ENCODE results near the gene AKAP8. TPM values are rescaled to one million over a fixed set of nuclear protein-coding genes. Genes with fewer than 3 reads are reported as not detected.

AKAP8 gene
- total RNA-seq, 1 experiment from 2014 or later, result 50.8 TPM

GRCh38 chr19:15425321-15425950, 45.8 kb upstream of the AKAP8 start:
- DNase-seq (ENCODE audit: low read depth, low spot score) (no peak), ATAC-seq (no peak)
- Histone ChIP-seq H3K27me3 (ENCODE audit: control insufficient read depth, insufficient read depth, low read length) (no peaks in the 10 kb centered on the region), H3K9me3 (ENCODE audit: control insufficient read depth, insufficient read depth, low read depth, low read length) (no peaks in the 10 kb centered on the region), H3K4me1 (ENCODE audit: control insufficient read depth, insufficient read depth, low read length) (no peaks in the 10 kb centered on the region), H3K27ac (ENCODE audit: low read length) (no peak overlapping the region), H3K4me3 (ENCODE audit: low read depth in 2 of 2, low read length in 2 of 2) (no peak overlapping the region), H3K36me3 (ENCODE audit: control insufficient read depth, insufficient read depth, low read length) (0 out of 2 replicates have a peak, but pooled peaks cover 3% of the 10 kb centered on the region)
- TF ChIP-seq CTCF (IDR thresholded peaks at IDR 0.05) (no peak), TCF7L2 (IDR thresholded peaks at IDR 0.05; ENCODE audit: low read depth, low read length) (no peak), POLR2AphosphoS5 (IDR thresholded peaks at IDR 0.05; ENCODE audit: low read depth, low read length) (no peak), SIN3A (IDR thresholded peaks at IDR 0.05; ENCODE audit: borderline replicate concordance, insufficient read depth, low read depth, low read length) (no peak), REST (IDR thresholded peaks at IDR 0.05; ENCODE audit: insufficient read depth in 1 of 2, low read depth in 2 of 2, low read length in 1 of 2) (no peak)
- no TSS peak for BruUV-seq (replicated peaks)
- intact Hi-C loops (cut with micrococcal nuclease; ENCODE audit: unreplicated experiment) (no loop called here), in situ Hi-C loops (cut with HindIII; ENCODE audit: low pct_unique_long_range_greater_than_20kb, low sequenced_read_pairs) (no loop called here)
- CTCF ChIA-PET, result no interaction called here
- POLR2A ChIA-PET, result interaction anchor here (0.6 kb wide), 1 partner anchor 652 kb away, joined by 9 read pairs; no protein-coding TSS in a partner anchor

- H3K36me3 ChIP-seq (ENCODE audit: control insufficient read depth, insufficient read depth, low read length), result 0 out of 2 replicates have a peak, but pooled peaks cover 3% of the 10 kb centered on the region
- no peak overlapping the region for H3K27ac ChIP-seq (ENCODE audit: low read length)
- TF ChIP-seq REST (IDR thresholded peaks at IDR 0.05; ENCODE audit: insufficient read depth in 1 of 2, low read depth in 2 of 2, low read length in 1 of 2) (no peak), POLR2AphosphoS5 (IDR thresholded peaks at IDR 0.05; ENCODE audit: low read depth, low read length) (no peak), CTCF (IDR thresholded peaks at IDR 0.05) (no peak), TCF7L2 (IDR thresholded peaks at IDR 0.05; ENCODE audit: low read depth, low read length) (no peak), SIN3A (IDR thresholded peaks at IDR 0.05; ENCODE audit: borderline replicate concordance, insufficient read depth, low read depth, low read length) (no peak)
- in situ Hi-C loops (cut with HindIII; ENCODE audit: low pct_unique_long_range_greater_than_20kb, low sequenced_read_pairs), result no loop called here
- DNase-seq (ENCODE audit: low read depth, low spot score) (no peak), ATAC-seq (no peak)
- ChIA-PET CTCF (no interaction called here), POLR2A (no interaction called here)
- no peak overlapping the region for H3K4me3 ChIP-seq (ENCODE audit: low read depth in 2 of 2, low read length in 2 of 2)
- peaks cover 2% of the 10 kb centered on the region for H3K4me1 ChIP-seq (ENCODE audit: control insufficient read depth, insufficient read depth, low read length)
- intact Hi-C loops (cut with micrococcal nuclease; ENCODE audit: unreplicated experiment), result no loop called here
- no peaks in the 10 kb centered on the region for H3K9me3 ChIP-seq (ENCODE audit: control insufficient read depth, insufficient read depth, low read depth, low read length)
- H3K27me3 ChIP-seq (ENCODE audit: control insufficient read depth, insufficient read depth, low read length), result no peaks in the 10 kb centered on the region
- BruUV-seq (replicated peaks), result no TSS peak
Measured at GRCh38 chr19:15424692-15425272, 45.2 kb upstream of the AKAP8 start.
